Stimulated activated CD8-positive, alpha-beta memory T cell treated with anti-CD3 and anti-CD28 coated beads, Interleukin-12 subunit alpha, Interleukin-12 subunit beta, amount 100 ng/mL, for 1 hour (primary cell): ENCODE measurements around the gene SMAD3.

Experiments used
- DNase-seq: peaks from one replicate; pipeline ENCODE4 v3.0.0-alpha.2; 2020; ENCODE audit warnings: low read depth

SMAD3 gene

DNA sequence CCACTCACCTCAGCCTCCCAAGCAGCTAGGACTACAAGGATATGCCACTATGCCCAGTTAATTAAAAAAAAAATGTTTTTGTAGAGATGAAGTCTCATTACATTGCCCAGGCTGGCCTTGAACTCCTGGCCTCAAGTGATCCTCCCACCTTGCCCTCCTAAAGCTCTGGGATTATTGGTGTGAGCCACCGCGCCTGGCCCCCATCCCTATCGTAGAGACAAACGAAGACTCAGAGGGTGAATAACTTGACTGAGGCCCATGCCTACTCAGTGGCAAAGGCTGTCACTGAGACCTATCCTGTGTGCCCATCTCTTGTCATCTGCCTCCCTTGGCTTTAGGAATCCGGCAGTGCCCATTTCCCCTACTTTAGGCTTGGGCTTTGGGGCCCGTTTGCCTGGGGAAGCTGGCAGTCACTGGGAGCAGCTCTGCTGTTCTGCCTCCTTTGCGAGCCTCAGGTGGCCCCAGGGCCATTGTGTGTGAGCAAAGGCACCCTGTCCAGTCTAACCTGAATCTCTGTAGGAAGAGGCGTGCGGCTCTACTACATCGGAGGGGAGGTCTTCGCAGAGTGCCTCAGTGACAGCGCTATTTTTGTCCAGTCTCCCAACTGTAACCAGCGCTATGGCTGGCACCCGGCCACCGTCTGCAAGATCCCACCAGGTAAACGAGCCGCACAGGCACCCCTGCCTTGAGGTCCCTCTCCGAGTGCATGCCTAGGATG is 119.0 kb downstream of the SMAD3 start:
- DNase-seq, result no peak

DNA sequence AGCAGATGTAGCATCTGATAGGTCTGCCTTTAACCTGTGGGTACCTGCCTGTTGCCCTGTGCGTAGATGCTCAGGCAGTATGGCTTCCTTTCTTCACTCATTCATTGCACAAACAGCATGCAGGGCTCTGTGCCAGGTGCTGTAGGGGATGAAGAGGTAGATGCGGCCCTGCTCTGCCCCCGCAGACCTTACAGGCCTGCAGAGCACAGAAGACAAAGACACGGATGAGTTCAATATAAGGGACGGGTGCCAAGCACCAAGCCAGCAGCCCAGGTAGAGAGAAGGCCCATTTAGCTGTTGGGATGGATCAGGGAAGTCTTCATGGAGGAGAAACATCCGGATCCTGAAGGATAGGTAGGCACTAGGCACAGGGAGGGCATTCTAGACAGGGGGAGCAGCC is 119.6 kb downstream of the SMAD3 start:
- DNase-seq, result no peak

DNA sequence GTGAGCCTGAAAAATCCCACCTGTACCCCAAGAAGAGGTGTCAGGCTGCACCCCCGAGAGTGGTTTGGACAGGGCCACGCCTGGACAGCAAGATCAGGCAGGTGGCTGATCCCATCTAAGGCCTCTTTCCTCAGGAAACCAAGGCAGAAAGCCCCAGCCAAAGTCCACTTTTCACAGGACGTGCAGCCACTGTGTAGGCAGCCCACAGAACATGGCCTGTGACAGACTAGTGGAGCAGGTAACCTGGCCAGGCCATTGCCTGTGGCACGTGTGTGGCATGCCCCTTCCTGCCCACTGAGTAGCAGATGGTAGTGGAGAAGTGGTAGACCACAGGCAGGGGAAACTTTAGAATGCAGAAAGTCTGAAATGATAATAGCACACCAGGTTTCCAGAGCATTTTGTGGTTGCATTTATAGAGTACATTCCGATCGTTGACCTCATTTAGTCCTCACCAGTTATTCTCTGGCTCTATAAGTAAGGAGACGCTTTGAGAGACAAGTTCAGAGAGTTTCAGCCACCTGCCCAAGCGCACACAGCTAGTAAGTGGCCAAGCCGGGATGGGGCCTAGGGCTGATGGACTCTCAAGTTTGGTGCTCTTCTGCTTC is 120.3 kb downstream of the SMAD3 start:
- DNase-seq, result no peak

DNA sequence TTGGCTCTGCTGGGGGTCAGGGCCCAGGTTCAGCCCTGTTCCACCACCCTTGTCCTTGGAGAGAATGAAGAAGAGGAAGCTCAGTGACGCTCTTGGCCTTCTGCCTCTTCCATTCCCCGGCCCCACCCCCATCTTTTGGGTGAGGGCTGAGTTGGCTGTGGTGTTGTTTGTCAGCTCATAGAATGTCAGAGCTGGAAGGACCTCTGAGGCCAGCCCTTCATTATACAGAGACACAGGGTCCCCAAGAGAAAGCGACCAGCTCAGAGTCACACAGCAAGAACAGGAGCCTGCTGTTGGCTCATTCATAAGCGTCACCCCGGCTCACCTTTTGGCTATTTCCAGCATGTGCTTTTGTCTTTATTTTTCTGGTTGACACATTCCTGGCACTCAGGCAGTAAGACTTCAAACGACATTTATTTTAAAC is 120.8 kb downstream of the SMAD3 start:
- DNase-seq, result no peak

DNA sequence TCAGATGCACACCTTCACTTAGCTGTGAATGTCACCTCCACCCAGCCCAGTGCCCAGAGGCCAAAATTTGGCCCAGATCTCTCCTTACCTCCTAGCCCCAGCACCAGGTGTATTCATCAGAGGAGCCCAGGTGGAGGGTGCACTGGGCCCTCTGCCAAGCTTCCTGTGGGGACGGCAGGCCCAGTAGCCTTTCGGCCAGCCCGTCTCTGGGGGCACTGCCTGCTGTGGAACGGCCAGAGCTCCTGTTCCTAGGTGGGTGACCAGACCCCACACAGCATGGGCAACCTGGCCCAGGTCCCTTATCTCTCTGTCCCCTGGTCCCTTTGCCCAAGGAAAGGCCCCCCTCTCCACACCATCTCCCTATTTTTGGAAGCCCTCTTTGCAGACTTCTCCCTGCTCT is 121.3 kb downstream of the SMAD3 start:
- DNase-seq, result no peak

DNA sequence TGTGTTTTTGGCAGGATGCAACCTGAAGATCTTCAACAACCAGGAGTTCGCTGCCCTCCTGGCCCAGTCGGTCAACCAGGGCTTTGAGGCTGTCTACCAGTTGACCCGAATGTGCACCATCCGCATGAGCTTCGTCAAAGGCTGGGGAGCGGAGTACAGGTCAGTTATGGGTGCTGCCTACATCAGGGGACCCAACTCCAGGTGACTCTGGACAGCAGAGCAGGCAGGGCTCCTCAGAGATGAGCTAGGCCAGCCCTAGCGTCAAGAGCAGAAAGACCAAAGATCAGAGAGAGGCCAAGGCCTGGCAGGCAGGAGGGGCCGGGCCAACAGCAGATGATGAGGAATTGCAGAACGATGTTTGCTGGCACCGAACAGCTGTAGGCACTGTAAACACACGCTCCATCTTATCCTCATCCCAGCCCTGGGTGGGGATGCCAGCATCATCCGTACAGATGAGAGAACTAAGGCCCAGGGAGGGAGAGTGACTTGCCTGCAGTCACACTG is 122.0 kb downstream of the SMAD3 start:
- no peak for DNase-seq

DNA sequence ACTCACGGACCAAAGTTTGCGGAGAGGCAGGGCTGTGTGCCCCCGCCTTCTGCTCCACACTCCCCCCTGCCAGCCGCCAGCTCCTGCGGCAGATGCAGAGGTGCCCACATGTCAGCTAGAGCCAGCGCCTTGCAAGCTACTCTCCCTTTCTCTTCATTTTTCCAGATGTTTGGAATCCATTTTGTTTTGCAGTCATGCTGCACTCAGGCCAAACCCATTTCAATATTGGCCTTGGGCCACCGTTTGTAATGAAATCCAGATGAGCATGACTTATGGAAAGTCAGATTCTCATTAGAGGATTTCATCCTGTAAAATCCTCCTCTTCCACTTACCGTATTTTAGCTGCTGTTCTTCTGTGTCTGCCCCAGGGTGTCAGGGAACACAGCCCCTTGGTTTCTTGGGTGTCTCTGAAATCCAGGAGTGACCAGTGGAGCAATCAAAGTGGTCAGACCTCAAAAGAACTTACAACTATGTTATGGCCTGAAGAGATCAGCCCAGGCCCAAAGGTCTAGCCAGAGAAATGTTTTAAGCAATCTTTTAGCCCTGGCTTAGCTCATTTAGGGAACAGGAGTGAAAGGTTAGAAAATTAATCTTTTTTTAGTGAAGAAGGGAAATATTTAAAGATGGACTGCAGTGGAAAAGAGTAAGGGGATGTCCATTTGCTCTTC is 123.3 kb downstream of the SMAD3 start:
- no peak for DNase-seq

DNA sequence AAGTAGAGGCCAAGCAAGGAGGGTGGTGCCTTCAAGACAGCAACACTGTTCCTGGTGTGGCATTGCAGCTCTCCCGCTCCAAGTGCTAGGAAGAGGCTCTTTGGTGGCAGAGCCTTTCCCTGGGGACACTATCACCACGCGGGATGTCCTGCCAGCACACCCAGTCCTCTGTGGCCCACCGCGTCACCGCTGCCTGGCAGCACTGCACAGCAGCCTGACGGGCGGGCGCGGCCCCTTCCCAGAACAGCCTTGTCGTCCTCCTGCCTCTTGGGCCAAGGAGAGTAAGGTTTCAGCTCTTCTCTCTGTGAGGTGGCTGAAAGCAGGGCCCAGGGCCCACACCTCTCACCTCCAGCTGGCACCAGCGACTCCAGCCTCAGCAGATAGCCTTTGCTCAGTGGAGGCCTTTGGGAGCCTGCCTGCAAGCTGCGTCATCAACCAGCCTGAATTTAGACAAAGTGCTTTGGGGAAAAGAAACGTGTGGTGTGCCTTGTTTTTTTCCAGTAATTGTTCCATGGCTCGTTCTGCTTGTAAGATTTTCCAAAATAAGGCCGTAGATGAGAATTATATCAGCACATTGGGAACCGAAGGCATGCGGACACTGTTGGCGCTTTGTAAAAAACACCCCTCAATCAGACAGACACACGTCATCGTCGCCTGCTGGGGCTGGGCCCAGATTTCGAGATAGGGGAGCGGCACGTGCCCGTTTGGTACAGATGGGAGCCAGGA is 124.1 kb downstream of the SMAD3 start:
- DNase-seq, result no peak

DNA sequence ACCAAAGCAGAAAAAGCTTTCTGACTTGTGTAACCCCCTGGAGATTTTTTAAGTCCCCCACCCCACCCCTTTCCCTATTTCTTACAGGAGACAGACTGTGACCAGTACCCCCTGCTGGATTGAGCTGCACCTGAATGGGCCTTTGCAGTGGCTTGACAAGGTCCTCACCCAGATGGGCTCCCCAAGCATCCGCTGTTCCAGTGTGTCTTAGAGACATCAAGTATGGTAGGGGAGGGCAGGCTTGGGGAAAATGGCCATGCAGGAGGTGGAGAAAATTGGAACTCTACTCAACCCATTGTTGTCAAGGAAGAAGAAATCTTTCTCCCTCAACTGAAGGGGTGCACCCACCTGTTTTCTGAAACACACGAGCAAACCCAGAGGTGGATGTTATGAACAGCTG is 124.9 kb downstream of the SMAD3 start:
- no peak for DNase-seq

DNA sequence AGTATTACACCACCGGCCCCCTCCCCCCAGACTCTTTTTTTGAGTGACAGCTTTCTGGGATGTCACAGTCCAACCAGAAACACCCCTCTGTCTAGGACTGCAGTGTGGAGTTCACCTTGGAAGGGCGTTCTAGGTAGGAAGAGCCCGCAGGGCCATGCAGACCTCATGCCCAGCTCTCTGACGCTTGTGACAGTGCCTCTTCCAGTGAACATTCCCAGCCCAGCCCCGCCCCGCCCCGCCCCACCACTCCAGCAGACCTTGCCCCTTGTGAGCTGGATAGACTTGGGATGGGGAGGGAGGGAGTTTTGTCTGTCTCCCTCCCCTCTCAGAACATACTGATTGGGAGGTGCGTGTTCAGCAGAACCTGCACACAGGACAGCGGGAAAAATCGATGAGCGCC is 125.4 kb downstream of the SMAD3 start:
- no peak for DNase-seq

DNA sequence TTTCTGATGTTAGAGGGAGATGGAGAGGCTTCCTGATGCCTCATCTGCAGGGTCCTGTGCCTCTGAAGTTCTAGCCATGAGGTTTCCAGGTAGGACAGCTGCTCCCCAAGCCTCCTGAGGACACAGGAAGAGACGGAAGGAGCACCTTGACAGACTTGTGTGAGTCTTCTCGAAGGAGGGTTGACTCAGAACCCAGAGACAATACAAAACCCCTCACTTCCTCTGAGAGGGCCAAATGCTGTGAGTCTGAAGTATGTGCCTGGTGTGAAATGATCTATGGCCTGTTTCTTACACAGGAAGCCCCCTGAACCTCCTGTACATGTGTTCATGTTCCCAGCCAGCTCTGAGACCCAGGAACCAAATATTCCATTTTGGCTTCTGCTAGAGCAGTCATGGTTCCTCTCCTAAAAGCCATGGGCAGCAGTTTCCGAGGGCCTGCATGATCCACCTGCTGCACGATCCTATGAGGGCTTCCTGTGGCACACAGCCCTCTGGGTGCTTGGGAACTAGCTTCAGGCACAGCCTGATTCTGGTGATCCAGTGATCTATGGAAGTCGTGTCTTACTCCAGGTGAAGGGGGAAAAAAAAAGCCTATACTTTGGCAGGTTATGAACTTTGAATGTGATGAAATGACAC is 126.9 kb downstream of the SMAD3 start:
- no peak for DNase-seq

DNA sequence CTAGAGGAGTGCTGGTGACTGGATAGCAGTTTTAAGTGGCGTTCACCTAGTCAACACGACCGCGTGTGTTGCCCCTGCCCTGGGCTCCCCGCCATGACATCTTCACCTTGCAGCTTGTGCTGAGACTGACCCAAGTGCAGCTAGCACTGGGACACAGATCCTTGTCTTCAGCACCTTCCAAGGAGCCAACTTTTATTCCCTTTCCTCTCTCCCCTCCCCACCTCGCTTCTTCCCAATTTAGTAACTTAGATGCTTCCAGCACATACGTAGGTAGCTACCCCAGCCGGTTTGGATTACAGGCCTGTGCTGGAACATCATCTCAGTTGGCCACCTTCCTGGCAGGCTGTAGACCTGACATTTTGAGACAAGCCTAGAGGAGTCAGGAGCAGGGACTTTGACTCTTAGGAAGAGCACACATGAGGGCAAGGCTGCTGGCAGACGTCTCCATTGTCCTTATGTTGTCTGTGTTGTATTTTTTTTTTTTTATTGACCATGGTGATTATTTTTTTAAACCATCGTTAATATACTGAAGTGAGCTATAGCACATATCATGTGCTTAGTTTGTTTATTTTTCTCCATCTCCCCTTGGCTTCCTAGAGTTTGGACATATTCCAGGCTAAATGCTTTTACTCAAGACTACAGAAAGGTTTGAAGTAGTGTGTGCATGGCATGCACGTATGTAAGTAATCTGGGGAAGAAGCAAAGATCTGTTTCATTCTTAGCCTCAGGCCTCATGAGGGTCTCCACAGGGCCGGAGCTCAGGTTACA is 128.0 kb downstream of the SMAD3 start:
- no peak for DNase-seq

DNA sequence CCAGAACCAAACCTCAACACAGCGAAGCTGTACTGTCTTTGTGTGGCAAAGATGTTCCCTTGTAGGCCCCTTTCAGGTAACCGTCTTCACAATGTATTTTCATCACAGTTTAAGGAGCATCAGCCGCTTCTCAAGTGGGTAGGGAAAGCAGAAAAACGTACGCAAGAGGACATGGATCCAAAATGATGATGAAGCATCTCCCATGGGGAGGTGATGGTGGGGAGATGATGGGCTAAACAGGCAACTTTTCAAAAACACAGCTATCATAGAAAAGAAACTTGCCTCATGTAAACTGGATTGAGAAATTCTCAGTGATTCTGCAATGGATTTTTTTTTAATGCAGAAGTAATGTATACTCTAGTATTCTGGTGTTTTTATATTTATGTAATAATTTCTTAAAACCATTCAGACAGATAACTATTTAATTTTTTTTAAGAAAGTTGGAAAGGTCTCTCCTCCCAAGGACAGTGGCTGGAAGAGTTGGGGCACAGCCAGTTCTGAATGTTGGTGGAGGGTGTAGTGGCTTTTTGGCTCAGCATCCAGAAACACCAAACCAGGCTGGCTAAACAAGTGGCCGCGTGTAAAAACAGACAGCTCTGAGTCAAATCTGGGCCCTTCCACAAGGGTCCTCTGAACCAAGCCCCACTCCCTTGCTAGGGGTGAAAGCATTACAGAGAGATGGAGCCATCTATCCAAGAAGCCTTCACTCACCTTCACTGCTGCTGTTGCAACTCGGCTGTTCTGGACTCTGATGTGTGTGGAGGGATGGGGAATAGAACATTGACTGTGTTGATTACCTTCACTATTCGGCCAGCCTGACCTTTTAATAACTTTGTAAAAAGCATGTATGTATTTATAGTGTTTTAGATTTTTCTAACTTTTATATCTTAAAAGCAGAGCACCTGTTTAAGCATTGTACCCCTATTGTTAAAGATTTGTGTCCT is 129.0 kb downstream of the SMAD3 start:
- DNase-seq, result no peak

DNA sequence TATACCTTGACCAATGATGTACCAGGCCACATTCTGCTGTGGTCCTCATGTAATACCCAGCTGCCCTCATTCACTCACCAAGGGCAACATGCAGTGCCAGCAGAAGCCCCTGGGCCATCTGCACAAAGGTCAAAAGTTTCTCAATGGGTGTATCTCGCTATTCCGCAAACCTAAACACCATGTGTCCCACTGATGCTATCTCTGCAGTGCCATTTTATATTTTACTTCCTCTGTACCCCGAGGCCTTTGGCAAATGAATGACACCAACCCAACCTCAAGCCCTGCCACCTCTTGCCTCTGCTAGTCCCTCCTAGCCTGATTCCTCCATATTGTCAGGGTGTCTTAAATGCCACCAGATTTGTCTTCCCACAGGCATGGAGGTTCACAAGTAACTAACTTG is 129.9 kb downstream of the SMAD3 start:
- no peak for DNase-seq

DNA sequence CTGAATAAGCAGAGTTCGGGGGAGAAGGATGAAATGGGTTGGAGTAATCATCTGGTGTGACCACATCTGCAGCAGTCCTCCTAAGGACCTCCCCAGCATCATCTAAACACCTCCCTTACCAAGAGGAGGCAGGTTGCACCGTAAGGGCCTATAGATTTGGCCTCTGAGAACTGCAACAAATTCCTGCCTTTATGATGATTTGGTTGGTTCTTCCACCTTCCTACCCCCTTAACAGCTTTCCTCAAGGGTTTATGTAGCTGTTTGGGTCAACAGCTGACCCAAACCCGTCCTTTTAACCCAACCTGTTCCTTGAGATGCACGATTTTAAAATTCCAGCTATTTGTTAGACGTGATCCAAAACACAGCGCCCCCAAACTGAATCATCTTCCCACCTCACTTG is 130.8 kb downstream of the SMAD3 start:
- DNase-seq, result no peak

DNA sequence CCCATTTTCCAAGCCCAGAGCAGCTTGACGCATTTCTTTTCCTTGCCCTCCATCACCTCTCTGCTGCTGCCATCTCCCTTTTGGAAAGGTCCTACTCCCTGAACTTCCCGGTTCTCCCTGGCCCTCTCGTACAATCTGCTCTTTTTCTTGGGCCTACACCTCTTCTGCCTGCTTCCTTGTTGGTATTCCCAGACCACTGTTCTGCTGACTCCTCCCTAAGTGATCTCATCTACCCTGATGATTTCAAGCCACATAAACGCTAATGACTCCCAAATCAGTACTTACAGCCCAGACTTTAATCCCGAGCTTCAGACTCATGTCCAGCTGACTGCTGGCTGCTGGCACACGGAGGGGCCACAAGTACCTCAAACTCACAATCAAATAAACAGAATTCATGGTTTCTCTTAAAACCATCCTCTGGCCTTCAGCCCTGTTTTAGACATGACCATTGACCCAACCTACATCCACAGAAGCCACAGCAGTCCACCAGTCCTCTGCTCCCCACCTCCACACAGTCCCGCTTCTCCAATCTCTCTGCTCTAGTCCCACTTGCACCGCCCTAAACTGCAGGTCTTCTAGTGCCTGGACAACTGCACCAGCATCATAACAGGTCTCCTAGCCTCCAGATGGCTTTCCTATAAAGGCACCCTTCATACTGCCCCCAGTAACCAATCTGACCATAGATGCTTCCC is 131.4 kb downstream of the SMAD3 start:
- DNase-seq, result no peak

DNA sequence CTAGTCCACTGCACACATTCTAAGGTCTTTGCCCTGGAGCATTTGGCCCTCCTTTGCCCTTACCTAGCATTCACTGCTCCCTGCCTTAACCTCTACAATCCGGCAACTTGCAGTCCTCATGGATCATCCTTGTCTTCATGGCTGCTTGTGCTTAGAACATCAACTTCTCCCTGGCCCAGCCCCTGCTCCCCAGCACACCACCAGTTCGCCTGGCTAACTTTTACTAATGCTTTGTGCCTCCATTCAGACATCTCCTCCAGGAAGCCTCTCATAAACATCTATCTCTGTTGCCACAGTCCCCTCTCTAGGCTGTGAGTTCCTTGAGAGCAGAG is 131.9 kb downstream of the SMAD3 start:
- no peak for DNase-seq

DNA sequence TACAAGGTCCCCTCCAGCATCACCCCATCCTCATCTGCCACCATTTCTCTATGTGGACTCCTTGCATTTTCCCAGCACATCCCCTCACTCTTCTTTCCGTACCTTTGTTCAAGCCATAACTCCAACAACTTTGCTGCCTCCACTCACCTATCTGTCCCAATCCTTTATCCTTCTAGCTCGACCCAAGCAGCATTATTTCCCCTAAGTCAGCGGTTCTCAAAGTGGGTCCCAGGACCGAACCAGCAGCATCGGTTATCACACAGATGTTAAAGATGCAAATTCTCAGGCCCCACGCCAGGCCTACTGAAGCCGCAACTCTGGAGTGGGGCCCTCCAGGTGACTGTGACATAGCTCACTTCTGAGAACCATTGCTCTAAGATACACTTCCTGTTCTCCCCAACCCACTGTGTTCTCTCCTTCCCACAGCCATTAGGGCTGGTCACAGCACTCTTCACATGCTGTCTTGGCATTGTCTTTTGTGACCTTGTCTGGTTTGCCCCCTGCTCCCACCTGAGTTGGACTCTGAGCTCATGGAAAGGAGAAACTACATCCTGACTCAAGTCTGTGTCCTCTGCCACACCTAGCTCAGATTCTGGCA is 132.9 kb downstream of the SMAD3 start:
- DNase-seq, result no peak

DNA sequence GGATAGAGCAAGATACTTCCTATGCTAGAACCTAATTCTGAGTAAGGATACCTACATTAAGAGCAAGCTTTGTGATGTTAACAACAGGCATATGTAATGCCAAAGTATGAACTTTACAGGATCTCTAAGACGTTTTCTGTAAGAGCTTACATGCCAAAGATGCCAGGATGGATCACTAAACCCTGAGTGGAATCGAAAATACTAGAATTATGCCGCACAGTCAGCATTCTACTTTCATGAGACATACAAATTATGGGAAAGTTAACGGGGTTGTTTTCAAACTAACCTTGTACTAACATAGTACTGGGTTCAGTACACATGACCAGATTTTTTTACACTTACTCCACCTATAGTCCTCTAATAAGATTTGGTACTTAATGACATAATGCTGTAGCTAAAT is 134.0 kb downstream of the SMAD3 start:
- DNase-seq, result no peak
